KMS-11 (cell line): ENCODE results near the gene COX7A2L.

Source experiments
- H2AFZ ChIP-seq: fragments of 200-600 bp; sonication (generic); 2 replicates; pipeline ENCODE4 v1.6.1; 2016; ENCODE audit warnings: antibody characterized with exemption, mixed run types, low read depth
- H3K27ac ChIP-seq: fragments of 200-600 bp; sonication (generic); 2 replicates; pipeline ENCODE4 v1.6.1; 2016; ENCODE audit warnings: mild to moderate bottlenecking, mixed run types
- H3K27me3 ChIP-seq: fragments of 200-600 bp; sonication (generic); 2 replicates; pipeline ENCODE4 v1.6.1; 2017; ENCODE audit warnings: mild to moderate bottlenecking, low read depth, mixed run types, moderate library complexity; ENCODE audit not compliant: insufficient read depth
- H3K36me3 ChIP-seq: fragments of 200-600 bp; sonication (generic); 2 replicates; pipeline ENCODE4 v1.6.1; 2017; ENCODE audit warnings: mild to moderate bottlenecking, mixed run types; ENCODE audit not compliant: insufficient read depth
- H3K4me1 ChIP-seq: fragments of 200-600 bp; sonication (generic); 2 replicates; pipeline ENCODE4 v1.6.1; 2016; ENCODE audit warnings: mild to moderate bottlenecking, low read depth, mixed run types; ENCODE audit not compliant: poor library complexity, severe bottlenecking
- H3K4me2 ChIP-seq: fragments of 200-600 bp; sonication (generic); 2 replicates; pipeline ENCODE4 v1.7.0; 2016; ENCODE audit warnings: mild to moderate bottlenecking, mixed run types
- H3K4me3 ChIP-seq: fragments of 200-600 bp; sonication (generic); IDR thresholded peaks from 2 replicates; pipeline ENCODE4 v1.6.1; 2017; ENCODE audit warnings: low read depth, low read length, mixed read lengths; ENCODE audit not compliant: insufficient read depth
- H3K79me2 ChIP-seq: fragments of 200-600 bp; sonication (generic); 2 replicates; pipeline ENCODE4 v1.6.1; 2016; ENCODE audit warnings: low read depth, mixed run types; ENCODE audit not compliant: insufficient read depth
- H3K9ac ChIP-seq: fragments of 200-600 bp; sonication (generic); 2 replicates; pipeline ENCODE4 v1.6.1; 2016; ENCODE audit warnings: mild to moderate bottlenecking, mixed run types
- H4K20me1 ChIP-seq: fragments of 200-600 bp; sonication (generic); 2 replicates; pipeline ENCODE4 v1.6.1; 2016; ENCODE audit warnings: mild to moderate bottlenecking, mixed run types; ENCODE audit not compliant: insufficient read depth
- CTCF ChIP-seq: fragments of 200-600 bp; sonication (generic); conservative IDR thresholded peaks from 2 replicates; pipeline ENCODE4 v1.6.1; 2017; ENCODE audit warnings: low read depth, mild to moderate bottlenecking, antibody characterized with exemption, low read length, moderate library complexity, mixed read lengths

COX7A2L gene

GRCh38 chr2:42304059-42304713 lies 56.8 kb downstream of the COX7A2L start:
- Histone ChIP-seq H2AFZ (no peak overlapping the region), H3K27me3 (no peaks in the 10 kb centered on the region), H3K4me2 (no peak overlapping the region), H3K27ac (no peak overlapping the region), H3K4me1 (no peaks in the 10 kb centered on the region), H3K9ac (no peak overlapping the region), H3K79me2 (no peaks in the 10 kb centered on the region), H4K20me1 (no peaks in the 10 kb centered on the region), H3K36me3 (peaks cover 17% of the 10 kb centered on the region; the same call in 1 of the 2 replicates), H3K4me3 (no peak overlapping the region)
- TF ChIP-seq CTCF, result no peak

- Histone ChIP-seq H4K20me1 (no peaks in the 10 kb centered on the region), H3K4me1 (no peaks in the 10 kb centered on the region), H3K4me2 (no peak overlapping the region), H3K27ac (no peak overlapping the region), H3K4me3 (no peak overlapping the region), H3K36me3 (peaks cover 17% of the 10 kb centered on the region; the same call in 1 of the 2 replicates), H2AFZ (no peak overlapping the region), H3K27me3 (no peaks in the 10 kb centered on the region), H3K9ac (no peak overlapping the region), H3K79me2 (no peaks in the 10 kb centered on the region)
- TF ChIP-seq CTCF, result no peak
Observed at GRCh38 chr2:42303252-42303651, 57.8 kb downstream of the COX7A2L start.

GRCh38 chr2:42300527-42300926 lies 60.5 kb downstream of the COX7A2L start:
- no peaks in the 10 kb centered on the region for H3K27me3 ChIP-seq

More at GRCh38 chr2:42300527-42300926, 60.5 kb downstream of the COX7A2L start:
- TF ChIP-seq CTCF, result no peak
- Histone ChIP-seq H3K27ac (no peak overlapping the region), H3K4me3 (no peak overlapping the region), H4K20me1 (no peaks in the 10 kb centered on the region), H3K9ac (no peak overlapping the region), H3K36me3 (peaks cover 21% of the 10 kb centered on the region; the same call in 1 of the 2 replicates), H3K4me1 (peaks cover 17% of the 10 kb centered on the region), H2AFZ (no peak overlapping the region), H3K79me2 (no peaks in the 10 kb centered on the region), H3K4me2 (no peak overlapping the region)
